Measurements from ENCODE around the gene NEO1.
"Not testable (repeated sequence)": the region's sequence is repeated elsewhere in the genome, so short reads cannot be mapped to it uniquely, and the experiment has no call there.

Gene NEO1

GRCh38 chr15:73196113-73196512 is 143.8 kb downstream of the NEO1 start:
- FAIRE-seq (no peak), DNase-seq (ENCODE audit: insufficient read length, low spot score) (no peak)
- TF ChIP-seq POLR2A (IDR thresholded peaks at IDR 0.05; ENCODE audit: low read depth, low read length), result no peak

GRCh38 chr15:73200339-73200738 is 148.1 kb downstream of the NEO1 start:
- FAIRE-seq (no peak), DNase-seq (ENCODE audit: insufficient read length, low spot score) (no peak)
- no peak for TF ChIP-seq POLR2A (IDR thresholded peaks at IDR 0.05; ENCODE audit: low read depth, low read length)

GRCh38 chr15:73210630-73211029 is 158.4 kb downstream of the NEO1 start:
- TF ChIP-seq POLR2A (IDR thresholded peaks at IDR 0.05; ENCODE audit: low read depth, low read length), result no peak
- FAIRE-seq (no peak), DNase-seq (ENCODE audit: insufficient read length, low spot score) (no peak)

- no peak for FAIRE-seq
- DNase-seq (ENCODE audit: insufficient read length, low spot score), result no peak
- TF ChIP-seq POLR2A (IDR thresholded peaks at IDR 0.05; ENCODE audit: low read depth, low read length), result no peak
Measured at GRCh38 chr15:73212424-73212823, 160.2 kb downstream of the NEO1 start.

GRCh38 chr15:73221450-73221849 is 169.2 kb downstream of the NEO1 start:
- not testable (repeated sequence) for FAIRE-seq; DNase-seq (ENCODE audit: insufficient read length, low spot score)

GRCh38 chr15:73225358-73226015 is 173.2 kb downstream of the NEO1 start:
- no peak for TF ChIP-seq POLR2A (IDR thresholded peaks at IDR 0.05; ENCODE audit: low read depth, low read length)
- no peak for DNase-seq (ENCODE audit: insufficient read length, low spot score)
- FAIRE-seq, result no peak

GRCh38 chr15:73226093-73226814 is 174.0 kb downstream of the NEO1 start:
- no peak for FAIRE-seq
- TF ChIP-seq POLR2A (IDR thresholded peaks at IDR 0.05; ENCODE audit: low read depth, low read length), result no peak
- no peak for DNase-seq (ENCODE audit: insufficient read length, low spot score)

GRCh38 chr15:73227433-73228056 is 175.3 kb downstream of the NEO1 start:
- DNase-seq (ENCODE audit: insufficient read length, low spot score) (no peak), FAIRE-seq (no peak)
- no peak for TF ChIP-seq POLR2A (IDR thresholded peaks at IDR 0.05; ENCODE audit: low read depth, low read length)

- no peak for TF ChIP-seq POLR2A (IDR thresholded peaks at IDR 0.05; ENCODE audit: low read depth, low read length)
- FAIRE-seq (no peak), DNase-seq (ENCODE audit: insufficient read length, low spot score) (no peak)
Measured at GRCh38 chr15:73228128-73228646, 175.9 kb downstream of the NEO1 start.

- FAIRE-seq (no peak), DNase-seq (ENCODE audit: insufficient read length, low spot score) (no peak)
- no peak for TF ChIP-seq POLR2A (IDR thresholded peaks at IDR 0.05; ENCODE audit: low read depth, low read length)
Measured at GRCh38 chr15:73231661-73232419, 179.6 kb downstream of the NEO1 start.

- DNase-seq (ENCODE audit: insufficient read length, low spot score) (no peak), FAIRE-seq (no peak)
- TF ChIP-seq POLR2A (IDR thresholded peaks at IDR 0.05; ENCODE audit: low read depth, low read length), result no peak
Measured at GRCh38 chr15:73232776-73233175, 180.5 kb downstream of the NEO1 start.

- FAIRE-seq (no peak), DNase-seq (ENCODE audit: insufficient read length, low spot score) (no peak)
- no peak for TF ChIP-seq POLR2A (IDR thresholded peaks at IDR 0.05; ENCODE audit: low read depth, low read length)
Measured at GRCh38 chr15:73233623-73234022, 181.4 kb downstream of the NEO1 start.

- FAIRE-seq (no peak), DNase-seq (ENCODE audit: insufficient read length, low spot score) (no peak)
- TF ChIP-seq POLR2A (IDR thresholded peaks at IDR 0.05; ENCODE audit: low read depth, low read length), result no peak
Measured at GRCh38 chr15:73237910-73238309, 185.6 kb downstream of the NEO1 start.

All from H54 (cell line).